ENCODE data around the gene C3orf70.

C3orf70 gene

GRCh38 chr3:185084901-185085300 is 68.0 kb downstream of the C3orf70 start:
- DNase-seq = no peak

DNA sequence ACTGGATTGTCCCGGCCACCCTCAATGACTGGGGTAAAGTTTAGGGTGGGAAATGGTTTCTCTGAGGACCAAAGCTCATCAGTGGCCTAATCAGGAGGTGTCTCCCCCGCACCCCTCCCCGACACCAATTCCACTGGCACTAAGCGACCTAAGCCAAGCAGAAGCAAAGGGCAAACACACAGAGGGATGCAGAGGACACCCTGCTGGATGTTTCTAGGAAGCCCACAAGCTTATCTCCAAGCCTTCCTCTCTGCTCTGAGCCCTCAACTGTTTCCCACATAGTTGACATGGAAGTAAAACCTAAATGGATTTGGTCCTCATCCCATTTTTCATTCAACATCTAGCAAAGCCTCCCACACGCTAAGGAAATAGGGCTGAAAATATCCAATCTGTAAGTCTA is 68.5 kb downstream of the C3orf70 start:
- no peak for DNase-seq

DNA sequence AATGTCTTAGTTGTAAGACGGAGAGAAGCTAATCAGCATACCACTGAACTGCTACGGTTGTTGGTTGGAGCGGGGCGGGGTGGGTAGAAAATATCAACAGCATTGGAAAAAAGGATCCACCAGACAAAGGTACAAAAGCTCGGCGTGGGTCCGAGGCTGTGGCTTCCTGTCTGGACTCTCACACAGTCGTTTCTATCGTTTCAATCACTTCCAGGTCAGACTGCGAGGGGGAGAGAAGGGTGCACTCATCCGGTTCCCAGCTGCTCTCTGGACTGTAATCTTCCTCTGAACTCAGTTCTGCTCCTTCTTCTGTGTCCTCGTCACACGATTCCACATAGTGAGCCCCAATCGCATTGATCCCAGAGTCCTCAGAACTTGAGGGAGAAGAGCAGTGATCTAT is 70.0 kb downstream of the C3orf70 start:
- no peak for DNase-seq

- no peak for DNase-seq
Observed at GRCh38 chr3:185082149-185082548, 70.7 kb downstream of the C3orf70 start.

GRCh38 chr3:185081521-185081920 is 71.3 kb downstream of the C3orf70 start:
- DNase-seq = no peak

GRCh38 chr3:185079625-185080024 is 73.2 kb downstream of the C3orf70 start:
- no peak for DNase-seq

GRCh38 chr3:185076219-185076618 is 76.6 kb downstream of the C3orf70 start:
- DNase-seq = no peak

GRCh38 chr3:185075547-185075946 is 77.3 kb downstream of the C3orf70 start:
- no peak for DNase-seq

DNA sequence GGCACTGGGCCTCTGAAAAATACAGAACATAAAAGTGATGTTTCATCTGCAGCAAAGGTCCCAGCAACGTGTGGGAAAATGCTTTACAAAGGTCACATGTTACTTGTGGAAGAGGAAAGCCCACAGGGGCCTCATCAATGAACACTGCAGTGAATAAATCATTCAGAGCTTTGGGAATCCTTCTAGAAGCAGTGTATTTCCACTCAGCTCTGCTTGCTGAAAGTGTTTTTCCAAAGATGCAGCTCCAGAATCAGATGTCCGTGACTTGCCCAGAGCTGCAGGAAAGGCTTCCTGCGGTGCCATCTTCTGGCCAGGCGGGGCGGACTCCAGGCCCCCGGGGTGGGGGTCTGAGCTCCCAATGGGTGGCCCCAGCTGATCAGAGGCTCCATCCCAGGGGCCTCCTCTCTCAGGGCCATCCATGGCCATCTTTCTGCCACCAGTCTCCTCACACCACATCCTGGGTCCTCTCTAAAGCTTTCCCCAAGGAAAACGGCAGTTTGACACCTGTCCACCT is 81.5 kb downstream of the C3orf70 start:
- DNase-seq = no peak

DNA sequence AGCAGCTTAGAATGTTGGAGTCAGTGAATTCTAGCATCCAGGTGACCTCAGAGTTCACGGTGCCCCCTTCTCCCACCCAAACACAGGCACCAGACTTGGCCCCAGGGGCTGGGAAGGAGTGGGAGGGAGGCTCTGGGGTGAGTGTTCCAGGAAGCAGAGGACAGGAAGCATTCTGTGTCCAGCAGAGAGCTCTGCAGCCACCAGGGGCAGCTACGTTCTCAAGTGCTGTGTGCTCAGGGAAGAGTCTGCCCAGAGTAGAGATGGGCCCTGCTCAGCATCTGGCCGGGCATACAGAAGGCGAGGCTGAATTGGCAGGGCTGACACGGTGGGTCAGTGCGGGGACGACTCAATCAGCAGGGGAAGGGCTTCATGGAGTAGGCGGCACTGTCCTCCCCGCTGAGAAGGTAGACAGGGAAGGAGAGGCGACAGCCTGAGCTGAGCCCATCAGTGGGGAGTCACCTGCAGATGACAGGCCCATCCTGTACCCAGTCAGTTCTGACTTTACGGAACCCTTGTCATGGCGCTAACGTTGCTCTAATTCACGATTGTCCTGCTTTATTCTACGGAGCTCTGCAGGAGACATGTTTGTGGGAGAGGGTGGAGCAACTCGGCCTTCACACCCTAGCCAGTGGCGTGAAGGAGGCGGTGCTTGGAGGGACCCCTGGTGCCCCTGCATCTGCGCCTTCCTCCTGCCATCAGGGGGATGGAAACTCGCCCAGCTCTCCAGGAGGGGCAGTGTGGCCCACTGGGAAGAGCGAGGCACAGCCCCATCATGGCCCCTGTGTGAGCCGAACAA is 82.2 kb downstream of the C3orf70 start:
- DNase-seq = no peak

GRCh38 chr3:185069037-185070030 is 83.5 kb downstream of the C3orf70 start:
- no peak for DNase-seq

- DNase-seq = no peak
Observed at GRCh38 chr3:185067173-185067572, 85.7 kb downstream of the C3orf70 start.

- DNase-seq = no peak
Observed at GRCh38 chr3:185066251-185066650, 86.6 kb downstream of the C3orf70 start.

GRCh38 chr3:185065059-185065458 is 87.8 kb downstream of the C3orf70 start:
- no peak for DNase-seq

- no peak for DNase-seq
Observed at GRCh38 chr3:185063431-185063830, 89.4 kb downstream of the C3orf70 start.

DNA sequence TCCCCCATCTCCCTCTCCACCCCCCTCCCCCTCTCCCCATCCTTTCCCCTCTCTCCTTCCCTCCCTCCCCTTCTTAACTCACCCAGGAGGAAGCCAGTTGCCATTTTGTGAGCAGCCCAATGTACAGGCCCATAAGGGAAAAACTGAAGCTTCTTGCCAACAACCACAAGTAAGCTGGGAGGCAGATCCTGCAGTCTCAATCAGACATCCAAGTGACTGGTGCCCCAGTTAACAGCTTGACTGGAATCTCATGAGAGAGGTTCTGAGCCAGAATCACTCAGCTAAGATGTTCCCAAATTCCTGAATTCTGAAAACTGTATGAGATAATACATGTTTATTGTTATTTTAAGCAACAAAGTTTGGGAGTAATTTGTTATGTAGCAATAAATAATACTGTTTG is 90.7 kb downstream of the C3orf70 start:
- DNase-seq = no peak

GRCh38 chr3:185060655-185061054 is 92.2 kb downstream of the C3orf70 start:
- no peak for DNase-seq

GRCh38 chr3:185059766-185060165 is 93.1 kb downstream of the C3orf70 start:
- DNase-seq = no peak

- no peak for DNase-seq
Observed at GRCh38 chr3:185058796-185059195, 94.1 kb downstream of the C3orf70 start.

DNA sequence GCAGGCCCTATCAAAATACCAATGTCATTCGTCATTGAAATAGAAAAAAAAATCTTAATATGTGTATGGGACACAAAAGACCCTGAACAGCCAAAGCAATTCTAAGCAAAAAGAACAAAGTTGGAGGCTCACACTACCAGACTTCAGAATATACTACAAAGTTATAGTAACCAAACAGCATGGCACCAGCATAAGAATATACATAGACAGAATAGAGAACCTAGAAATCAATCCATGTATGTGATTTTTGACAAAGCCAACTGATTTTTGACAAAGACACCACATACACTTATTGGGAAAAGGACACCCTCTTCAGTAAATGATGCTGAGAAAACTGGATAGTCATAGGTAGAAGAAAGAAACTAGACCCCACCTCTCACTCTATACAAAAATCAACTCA is 95.0 kb downstream of the C3orf70 start:
- no peak for DNase-seq

- no peak for DNase-seq
Observed at GRCh38 chr3:185056908-185057307, 96.0 kb downstream of the C3orf70 start.

- DNase-seq = no peak
Observed at GRCh38 chr3:185052631-185053030, 100.2 kb downstream of the C3orf70 start.

DNA sequence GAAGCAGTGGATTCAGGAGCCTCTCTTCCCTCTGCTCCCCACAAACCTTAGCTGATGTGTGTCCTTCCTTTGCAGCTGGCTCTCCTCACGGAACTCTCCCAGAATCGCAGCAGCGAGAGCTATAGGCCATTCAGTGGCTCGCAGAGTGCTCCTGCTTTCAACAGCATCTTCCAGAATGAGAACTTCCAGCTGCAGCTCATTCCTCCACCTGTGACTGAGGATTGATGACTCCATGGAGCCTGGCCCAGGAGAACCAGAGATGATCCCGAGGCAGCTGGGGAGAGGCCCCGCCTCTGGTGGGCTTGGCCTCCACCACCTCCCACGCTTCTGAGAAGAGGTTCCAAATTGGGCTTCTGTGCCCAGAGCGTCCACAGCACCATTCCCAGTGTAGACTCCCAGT is 101.1 kb downstream of the C3orf70 start:
- DNase-seq = no peak

- no peak for DNase-seq
Observed at GRCh38 chr3:185049710-185050109, 103.2 kb downstream of the C3orf70 start.

Data from NCI-H446 (cell line).